Measurements from ENCODE around the gene PPTC7.
"Not testable (repeated sequence)": the region's sequence is repeated elsewhere in the genome, so short reads cannot be mapped to it uniquely, and the experiment has no call there.

DNA sequence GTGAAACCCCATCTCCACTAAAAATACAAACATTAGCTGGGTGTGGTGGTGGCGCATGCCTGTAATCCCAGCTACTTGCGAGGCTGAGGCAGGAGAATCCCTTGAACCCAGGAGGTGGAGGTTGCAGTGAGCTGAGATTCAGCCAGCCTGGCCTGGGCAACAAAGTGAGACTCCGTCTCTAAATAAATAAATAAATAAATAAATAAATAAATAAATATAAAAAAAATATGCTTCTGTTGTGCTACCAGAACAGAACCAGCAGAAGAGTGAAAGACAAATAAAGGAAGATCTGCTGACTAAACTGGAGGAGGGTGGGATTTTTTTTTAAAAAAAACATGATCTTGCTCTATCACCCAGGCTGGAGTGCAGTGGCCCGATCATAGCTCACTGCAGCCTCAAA is 9.8 kb upstream of the PPTC7 start:
- TF ChIP-seq SUZ12 (IDR thresholded peaks at IDR 0.05); FOXM1 (IDR thresholded peaks at IDR 0.05; ENCODE audit: borderline replicate concordance); BHLHE40 (IDR thresholded peaks at IDR 0.05; ENCODE audit: borderline replicate concordance); ARNT (IDR thresholded peaks at IDR 0.05); SP1 (IDR thresholded peaks at IDR 0.05); HDGF (IDR thresholded peaks at IDR 0.05; ENCODE audit: borderline replicate concordance); FOXK2 (IDR thresholded peaks at IDR 0.05); FOXA1 (IDR thresholded peaks at IDR 0.05); TARDBP (IDR thresholded peaks at IDR 0.05); ZNF384 (IDR thresholded peaks at IDR 0.05); L3MBTL2 (conservative IDR thresholded peaks at IDR 0.05); ELF4 (IDR thresholded peaks at IDR 0.05); NFRKB (IDR thresholded peaks at IDR 0.05): not testable (repeated sequence)
- TF ChIP-seq, protein P1, sequence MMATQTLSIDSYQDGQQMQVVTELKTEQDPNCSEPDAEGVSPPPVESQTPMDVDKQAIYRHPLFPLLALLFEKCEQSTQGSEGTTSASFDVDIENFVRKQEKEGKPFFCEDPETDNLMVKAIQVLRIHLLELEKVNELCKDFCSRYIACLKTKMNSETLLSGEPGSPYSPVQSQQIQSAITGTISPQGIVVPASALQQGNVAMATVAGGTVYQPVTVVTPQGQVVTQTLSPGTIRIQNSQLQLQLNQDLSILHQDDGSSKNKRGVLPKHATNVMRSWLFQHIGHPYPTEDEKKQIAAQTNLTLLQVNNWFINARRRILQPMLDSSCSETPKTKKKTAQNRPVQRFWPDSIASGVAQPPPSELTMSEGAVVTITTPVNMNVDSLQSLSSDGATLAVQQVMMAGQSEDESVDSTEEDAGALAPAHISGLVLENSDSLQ (IDR thresholded peaks at IDR 0.05), result not testable (repeated sequence)

Measured in HEK293T (cell line).